Inflammatory macrophage treated with lipopolysaccharide for 1 hour (primary cell): ENCODE data around the gene RNU6-9.
"Not testable (repeated sequence)": the region's sequence is repeated elsewhere in the genome, so short reads cannot be mapped to it uniquely, and the experiment has no call there.

Experiments used
- DNase-seq, 2 donors: peaks; one replicate each; pipeline ENCODE4 v3.0.0-alpha.2; 2020 to 2022

Gene RNU6-9

DNA sequence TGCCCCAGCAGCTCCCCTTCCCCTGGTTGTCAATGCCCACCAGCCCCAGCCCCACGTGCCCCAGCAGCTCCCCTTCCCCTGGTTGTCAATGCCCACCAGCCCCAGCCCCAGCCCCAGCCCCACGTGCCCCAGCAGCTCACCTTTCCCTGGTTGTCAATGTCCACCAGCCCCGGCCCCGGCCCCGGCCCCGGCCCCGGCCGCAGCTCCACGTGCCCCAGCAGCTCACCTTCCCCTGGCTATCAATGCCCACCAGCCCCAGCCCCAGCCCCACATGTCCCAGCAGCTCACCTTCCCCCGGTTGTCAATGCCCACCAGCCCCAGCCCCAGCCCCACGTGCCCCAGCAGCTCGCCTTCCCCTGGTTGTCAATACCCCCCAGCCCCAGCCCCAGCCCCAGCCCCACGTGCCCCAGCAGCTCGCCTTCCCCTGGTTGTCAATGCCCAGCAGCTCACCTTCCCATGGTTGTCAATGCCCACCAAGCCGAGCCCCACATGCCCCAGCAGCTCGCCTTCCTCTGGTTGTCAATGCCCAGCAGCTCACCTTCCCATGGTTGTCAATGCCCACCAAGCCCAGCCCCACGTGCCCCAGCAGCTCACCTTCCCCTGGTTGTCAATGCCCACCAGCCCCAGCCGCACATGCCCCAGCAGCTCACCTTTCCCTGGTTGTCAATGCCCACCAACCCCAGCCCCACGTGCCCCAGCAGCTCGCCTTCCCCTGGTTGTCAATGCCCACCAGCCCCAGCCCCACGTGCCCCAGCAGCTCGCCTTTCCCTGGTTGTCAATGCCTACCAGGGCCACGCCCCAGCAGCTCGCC is 14.3 kb upstream of the RNU6-9 start:
- not testable (repeated sequence) for DNase-seq

DNA sequence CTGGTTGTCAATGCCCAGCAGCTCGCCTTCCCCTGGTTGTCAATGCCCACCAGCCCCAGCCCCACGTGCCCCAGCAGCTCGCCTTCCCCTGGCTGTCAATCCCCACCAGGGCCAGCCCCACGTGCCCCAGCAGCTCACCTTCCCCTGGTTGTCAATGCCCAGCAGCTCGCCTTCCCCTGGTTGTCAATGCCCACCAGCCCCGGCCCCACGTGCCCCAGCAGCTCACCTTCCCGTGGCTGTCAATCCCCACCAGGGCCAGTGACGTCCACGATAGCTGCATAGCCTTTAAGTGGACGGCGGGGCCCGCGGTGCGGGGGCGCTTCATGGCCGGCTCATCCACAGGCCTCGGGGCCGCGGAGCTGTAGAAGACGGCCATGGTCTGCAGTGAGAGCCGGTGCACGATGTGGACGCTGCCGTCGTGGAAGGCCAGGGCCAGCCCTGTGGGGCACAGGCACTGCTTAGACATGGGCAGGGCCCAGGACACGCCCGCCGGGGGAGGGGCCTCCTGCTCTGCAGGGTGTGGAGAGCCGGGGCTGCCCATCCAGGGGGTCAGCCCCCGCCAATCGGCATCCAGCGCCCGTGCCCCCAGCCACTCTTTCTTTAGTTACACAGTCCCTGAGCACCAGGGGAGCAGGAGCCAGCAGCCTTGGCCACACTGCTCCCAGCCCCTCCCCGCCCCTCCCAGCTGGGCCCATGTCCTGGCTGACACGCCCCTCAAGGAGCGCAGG is 13.4 kb upstream of the RNU6-9 start:
- DNase-seq, result no peak

GRCh38 chr19:881385-882071 is 11.8 kb upstream of the RNU6-9 start:
- no peak for DNase-seq

GRCh38 chr19:882871-883497 is 10.3 kb upstream of the RNU6-9 start:
- no peak for DNase-seq

DNA sequence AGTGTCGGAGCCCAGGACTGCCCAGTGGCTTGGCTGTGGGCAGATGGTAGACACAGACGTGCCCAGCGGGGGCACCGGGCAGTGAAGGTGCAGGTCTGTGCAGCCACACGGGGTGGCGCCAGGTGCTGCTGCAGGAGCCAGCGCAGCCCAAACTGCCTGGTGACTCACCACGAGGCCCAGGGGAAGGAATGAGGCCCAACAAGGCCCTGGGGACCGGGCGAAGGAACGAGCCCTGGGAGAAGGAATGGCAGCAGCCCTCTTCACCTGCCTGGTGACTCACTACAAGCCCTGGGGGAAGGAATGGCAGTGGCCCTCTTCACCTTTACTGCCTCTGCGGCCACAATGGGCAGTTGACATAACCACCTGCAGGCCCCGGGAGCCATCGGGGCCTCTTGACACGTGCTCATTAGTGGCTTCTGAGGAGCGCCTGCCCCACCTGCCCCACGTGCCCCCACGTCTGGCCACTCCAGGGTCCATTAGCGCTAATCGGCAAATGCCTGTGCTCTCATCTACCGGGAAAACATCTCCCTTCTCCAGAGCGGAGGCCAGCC is 9.5 kb upstream of the RNU6-9 start:
- no peak for DNase-seq

GRCh38 chr19:884420-885211 is 8.7 kb upstream of the RNU6-9 start:
- DNase-seq, result no peak

- no peak for DNase-seq
Observed at GRCh38 chr19:885536-886224, 7.6 kb upstream of the RNU6-9 start.

DNA sequence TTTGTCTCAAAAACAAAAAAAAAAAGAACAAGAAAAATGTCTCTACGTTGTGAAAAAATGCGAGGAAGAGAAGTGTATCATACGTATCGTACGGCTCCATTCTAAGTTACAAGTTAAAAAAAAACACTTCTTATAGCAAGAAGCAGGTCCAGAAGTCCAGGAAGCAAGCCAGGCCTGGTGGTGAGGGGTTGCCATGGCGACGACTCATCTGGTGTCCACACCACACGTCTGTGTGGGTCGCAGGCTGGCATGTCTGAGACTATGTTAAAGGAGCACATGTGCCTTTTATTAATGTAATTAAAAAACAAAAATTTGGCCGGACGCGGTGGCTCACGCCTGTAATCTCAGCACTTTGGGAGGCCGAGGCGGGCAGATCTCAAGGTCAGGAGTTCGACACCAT is 6.2 kb upstream of the RNU6-9 start:
- no peak for DNase-seq

DNA sequence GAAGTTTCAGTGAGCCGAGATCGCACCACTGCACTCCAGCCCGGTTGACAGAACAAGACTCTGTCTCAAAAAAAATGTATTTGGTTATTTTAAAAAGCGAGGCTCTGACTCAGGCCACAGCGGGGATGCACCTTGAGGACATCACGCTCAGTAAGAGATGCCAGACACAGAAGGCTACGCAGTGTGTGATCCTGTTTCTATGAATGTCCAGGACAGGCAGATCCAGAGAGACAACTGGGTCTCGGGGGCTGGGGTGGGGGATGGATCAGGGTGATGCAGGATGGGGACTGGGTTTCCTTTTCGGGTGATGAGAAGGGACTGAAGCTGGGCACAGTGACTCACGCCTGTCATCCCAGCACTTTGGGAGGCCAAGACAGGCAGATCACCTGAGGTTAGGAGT is 5.7 kb upstream of the RNU6-9 start:
- DNase-seq, result no peak

- DNase-seq, result no peak
Observed at GRCh38 chr19:888581-889385, 4.5 kb upstream of the RNU6-9 start.

- DNase-seq, result no peak
Observed at GRCh38 chr19:889662-890295, 3.5 kb upstream of the RNU6-9 start.

DNA sequence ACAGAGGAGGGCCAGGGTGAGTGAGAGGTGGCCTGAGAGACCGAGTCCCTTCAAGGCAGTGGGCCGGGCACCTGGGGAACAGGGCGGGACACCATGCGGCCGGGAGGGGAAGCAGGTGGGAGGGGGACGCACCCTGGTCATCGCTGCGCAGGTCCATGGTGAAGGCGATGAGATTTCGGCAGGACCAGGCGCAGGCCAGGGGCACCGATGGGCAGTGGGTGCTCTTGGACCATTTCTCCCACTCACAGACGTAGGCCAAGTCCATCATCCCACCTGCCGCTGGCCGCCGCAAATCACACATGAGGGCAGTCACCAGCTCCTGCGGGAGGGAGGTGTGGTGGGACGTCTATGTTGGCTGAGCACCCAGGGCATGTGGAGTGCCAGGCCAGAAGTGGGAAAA is 2.5 kb upstream of the RNU6-9 start:
- no peak for DNase-seq

DNA sequence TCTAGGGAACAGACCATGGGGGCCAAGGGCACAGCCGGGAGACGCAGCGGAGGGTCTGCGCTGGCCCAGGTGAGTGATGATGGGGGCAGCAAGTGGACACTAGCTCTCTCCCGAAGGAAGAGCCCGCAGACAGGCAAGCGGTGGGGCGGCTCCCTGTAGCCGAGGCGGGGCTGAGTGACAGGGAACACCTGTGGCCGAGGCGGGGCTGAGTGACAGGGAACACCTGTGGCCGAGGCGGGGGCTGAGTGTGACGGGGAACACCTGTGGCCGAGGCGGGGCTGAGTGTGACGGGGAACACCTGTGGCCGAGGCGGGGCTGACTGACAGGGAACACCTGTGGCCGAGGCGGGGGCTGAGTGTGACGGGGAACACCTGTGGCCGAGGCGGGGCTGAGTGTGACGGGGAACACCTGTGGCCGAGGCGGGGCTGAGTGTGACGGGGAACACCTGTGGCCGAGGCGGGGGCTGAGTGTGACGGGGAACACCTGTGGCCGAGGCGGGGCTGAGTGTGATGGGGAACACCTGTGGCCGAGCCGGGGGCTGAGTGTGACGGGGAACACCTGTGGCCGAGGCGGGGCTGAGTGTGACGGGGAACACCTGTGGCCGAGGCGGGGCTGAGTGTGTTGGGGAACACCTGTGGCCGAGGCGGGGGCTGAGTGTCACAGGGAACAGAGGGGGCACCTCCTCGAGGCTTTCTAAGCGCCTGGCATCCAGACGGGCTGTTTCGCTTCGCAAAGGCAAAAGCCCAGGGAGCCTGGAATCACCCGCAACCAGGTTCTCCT is 1.7 kb upstream of the RNU6-9 start:
- DNase-seq, result not testable (repeated sequence)

DNA sequence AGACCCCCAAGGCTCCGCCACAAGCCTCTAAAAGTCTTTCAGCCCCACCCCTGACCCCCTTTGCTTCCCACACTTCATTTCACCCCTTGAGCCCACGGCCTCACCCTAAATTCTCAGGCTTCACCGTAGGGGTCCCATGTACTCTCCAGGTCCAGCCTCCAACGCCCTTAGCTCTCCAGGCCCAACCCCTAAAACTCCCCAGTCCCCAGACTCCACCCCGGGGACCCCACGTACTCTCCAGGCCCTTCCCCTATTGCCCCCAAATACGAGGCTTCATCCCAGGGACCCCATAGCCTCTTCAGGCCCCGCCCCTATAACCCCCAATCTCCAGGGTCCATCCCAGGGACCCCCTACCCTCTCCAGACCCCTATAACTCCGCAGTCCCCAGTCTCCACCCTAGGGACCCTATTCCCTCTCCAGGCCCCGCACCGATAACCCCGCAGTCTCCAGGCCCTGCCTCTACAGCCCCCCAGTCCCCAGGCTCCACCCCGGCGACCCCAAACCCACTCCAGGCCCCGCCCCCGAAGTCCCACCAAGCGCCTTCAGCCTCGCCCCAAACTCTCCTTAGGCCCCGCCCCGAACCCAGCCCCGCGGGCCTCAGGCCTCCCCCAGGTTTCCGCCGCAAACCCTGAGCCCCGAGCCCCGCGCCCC is 916 bp upstream of the RNU6-9 start:
- peak; percentile 29 to 34 for DNase-seq

DNA sequence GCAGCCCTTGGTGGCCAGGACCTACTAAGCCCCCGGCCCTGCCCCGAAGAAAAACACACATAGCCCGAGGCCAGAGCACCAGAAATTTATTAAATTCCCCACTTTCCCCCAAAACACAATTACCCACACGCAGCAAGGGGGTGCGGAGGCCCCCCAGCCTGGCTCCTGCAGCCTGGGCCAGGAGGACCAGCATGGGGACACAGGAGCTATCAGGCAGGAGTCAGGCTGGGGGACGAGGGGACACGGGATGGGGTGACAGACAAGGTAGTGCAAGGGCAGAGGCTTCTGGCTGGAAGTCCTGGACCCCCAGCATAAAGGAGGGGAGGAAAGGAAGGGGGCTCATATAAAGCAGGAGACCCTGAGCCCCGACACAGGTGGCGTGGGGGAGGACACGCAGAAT is 3.1 kb downstream of the RNU6-9 start:
- no peak for DNase-seq

GRCh38 chr19:896999-897398 is 3.7 kb downstream of the RNU6-9 start:
- DNase-seq, result no peak

DNA sequence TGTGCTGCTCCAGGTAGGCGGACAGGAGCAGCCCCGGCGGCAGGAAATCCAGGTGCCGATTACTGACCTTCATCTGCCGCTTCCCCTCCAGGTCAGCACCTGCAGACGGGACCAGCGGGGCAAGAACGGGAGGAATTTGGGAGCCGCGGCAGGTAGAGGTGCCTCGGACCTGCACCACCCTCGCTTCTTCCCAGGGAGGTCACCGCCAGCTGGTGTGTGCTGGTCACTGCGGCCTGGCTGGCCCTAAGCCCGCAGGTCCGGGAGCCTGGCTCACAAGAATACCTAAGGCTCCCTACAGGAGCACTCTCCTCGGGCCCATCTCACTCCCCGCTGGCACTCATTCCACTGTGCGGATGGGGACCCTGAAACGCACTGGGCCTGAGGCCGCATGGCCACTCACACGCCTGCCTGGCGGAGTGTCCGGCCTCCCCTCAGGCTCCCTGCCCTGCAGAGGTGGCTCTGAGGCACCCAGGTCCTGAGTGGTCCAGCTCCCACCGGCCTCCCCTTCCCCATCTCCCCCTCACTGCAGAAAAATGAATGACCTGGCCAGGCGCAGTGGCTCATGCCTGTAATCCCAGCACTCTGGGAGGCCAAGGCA is 4.3 kb downstream of the RNU6-9 start:
- no peak for DNase-seq

- no peak for DNase-seq
Observed at GRCh38 chr19:898663-899062, 5.4 kb downstream of the RNU6-9 start.
